ENCODE measurements around the gene C9orf50.

DNA sequence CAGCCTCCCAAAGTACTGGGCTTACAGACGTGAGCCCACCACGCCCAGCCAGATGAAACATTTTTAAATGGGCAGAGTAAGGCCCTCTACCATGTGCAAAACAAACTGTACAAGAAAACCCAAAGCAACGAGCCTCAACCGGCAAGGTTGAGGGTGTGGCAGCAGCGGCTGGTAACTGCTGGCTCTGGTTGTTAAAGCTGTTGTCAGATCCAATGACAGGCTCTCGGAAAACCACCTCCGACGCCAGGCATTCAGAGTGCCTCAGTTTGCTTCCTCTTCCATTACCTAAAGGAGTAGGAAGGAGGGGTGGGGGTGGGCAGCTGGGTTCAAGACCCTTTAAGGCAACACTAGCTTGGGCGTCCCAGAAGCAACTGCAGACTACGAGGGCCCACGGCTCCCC, 23.5 kb upstream of the C9orf50 start:
- TF ChIP-seq, protein P1, sequence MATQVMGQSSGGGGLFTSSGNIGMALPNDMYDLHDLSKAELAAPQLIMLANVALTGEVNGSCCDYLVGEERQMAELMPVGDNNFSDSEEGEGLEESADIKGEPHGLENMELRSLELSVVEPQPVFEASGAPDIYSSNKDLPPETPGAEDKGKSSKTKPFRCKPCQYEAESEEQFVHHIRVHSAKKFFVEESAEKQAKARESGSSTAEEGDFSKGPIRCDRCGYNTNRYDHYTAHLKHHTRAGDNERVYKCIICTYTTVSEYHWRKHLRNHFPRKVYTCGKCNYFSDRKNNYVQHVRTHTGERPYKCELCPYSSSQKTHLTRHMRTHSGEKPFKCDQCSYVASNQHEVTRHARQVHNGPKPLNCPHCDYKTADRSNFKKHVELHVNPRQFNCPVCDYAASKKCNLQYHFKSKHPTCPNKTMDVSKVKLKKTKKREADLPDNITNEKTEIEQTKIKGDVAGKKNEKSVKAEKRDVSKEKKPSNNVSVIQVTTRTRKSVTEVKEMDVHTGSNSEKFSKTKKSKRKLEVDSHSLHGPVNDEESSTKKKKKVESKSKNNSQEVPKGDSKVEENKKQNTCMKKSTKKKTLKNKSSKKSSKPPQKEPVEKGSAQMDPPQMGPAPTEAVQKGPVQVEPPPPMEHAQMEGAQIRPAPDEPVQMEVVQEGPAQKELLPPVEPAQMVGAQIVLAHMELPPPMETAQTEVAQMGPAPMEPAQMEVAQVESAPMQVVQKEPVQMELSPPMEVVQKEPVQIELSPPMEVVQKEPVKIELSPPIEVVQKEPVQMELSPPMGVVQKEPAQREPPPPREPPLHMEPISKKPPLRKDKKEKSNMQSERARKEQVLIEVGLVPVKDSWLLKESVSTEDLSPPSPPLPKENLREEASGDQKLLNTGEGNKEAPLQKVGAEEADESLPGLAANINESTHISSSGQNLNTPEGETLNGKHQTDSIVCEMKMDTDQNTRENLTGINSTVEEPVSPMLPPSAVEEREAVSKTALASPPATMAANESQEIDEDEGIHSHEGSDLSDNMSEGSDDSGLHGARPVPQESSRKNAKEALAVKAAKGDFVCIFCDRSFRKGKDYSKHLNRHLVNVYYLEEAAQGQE (IDR thresholded peaks at IDR 0.05; ENCODE audit: borderline replicate concordance): no peak
- TF ChIP-seq POLR2AphosphoS5 (IDR thresholded peaks at IDR 0.05) (no peak), MXI1 (conservative IDR thresholded peaks at IDR 0.05; ENCODE audit: poor library complexity, severe bottlenecking) (no peak), EP300 (conservative IDR thresholded peaks at IDR 0.05; ENCODE audit: poor library complexity, severe bottlenecking) (no peak), TAF1 (IDR thresholded peaks at IDR 0.05; ENCODE audit: low read depth) (no peak), SMC3 (conservative IDR thresholded peaks at IDR 0.05; ENCODE audit: poor library complexity) (no peak)
- TF ChIP-seq, protein P2, sequence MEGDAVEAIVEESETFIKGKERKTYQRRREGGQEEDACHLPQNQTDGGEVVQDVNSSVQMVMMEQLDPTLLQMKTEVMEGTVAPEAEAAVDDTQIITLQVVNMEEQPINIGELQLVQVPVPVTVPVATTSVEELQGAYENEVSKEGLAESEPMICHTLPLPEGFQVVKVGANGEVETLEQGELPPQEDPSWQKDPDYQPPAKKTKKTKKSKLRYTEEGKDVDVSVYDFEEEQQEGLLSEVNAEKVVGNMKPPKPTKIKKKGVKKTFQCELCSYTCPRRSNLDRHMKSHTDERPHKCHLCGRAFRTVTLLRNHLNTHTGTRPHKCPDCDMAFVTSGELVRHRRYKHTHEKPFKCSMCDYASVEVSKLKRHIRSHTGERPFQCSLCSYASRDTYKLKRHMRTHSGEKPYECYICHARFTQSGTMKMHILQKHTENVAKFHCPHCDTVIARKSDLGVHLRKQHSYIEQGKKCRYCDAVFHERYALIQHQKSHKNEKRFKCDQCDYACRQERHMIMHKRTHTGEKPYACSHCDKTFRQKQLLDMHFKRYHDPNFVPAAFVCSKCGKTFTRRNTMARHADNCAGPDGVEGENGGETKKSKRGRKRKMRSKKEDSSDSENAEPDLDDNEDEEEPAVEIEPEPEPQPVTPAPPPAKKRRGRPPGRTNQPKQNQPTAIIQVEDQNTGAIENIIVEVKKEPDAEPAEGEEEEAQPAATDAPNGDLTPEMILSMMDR (IDR thresholded peaks at IDR 0.05; ENCODE audit: poor library complexity, severe bottlenecking): no peak

Data from neural cell (in vitro differentiated cells).